GM12873 (cell line): Measurements from ENCODE around the gene MDP1.

Experiments used
- CTCF ChIP-seq: IDR thresholded peaks from 2 replicates; pipeline ENCODE4 v1.5.1; 2012; ENCODE audit warnings: low read depth, mild to moderate bottlenecking, moderate library complexity, low read length, control low read depth; ENCODE audit not compliant: insufficient read depth; ENCODE audit errors: missing control alignments

Gene MDP1

GRCh38 chr14:24165785-24166184 is 50.1 kb downstream of the MDP1 start:
- no peak for TF ChIP-seq CTCF

- no peak for TF ChIP-seq CTCF
Measured at GRCh38 chr14:24164518-24164991, 51.3 kb downstream of the MDP1 start.
